GOT3 (cell line): ENCODE data around the gene FANCD2.
A peak's percentile ranks its signal among the peaks of the same experiment; 100 is the strongest.
"Not testable (repeated sequence)": the region's sequence is repeated elsewhere in the genome, so short reads cannot be mapped to it uniquely, and the experiment has no call there.

Experiments
- DNase-seq: peaks from one replicate; lab custom pipeline; 2025; ENCODE audit warnings: mixed read lengths; lab: John Stamatoyannopoulos, UW

Gene FANCD2

GRCh38 chr3:10026084-10026890 lies at the start of gene FANCD2:
Gene FANCD2, plus strand, starts transcription at chr3:10026437. Its CDS starts 2,221 bp downstream, at chr3:10028658.
- DNase-seq = peak; percentile 57

- DNase-seq = peak; percentile 49
Measured at GRCh38 chr3:9976721-9977709, 49.2 kb upstream of the FANCD2 start.

- no peak for DNase-seq
Measured at GRCh38 chr3:9978710-9979305, 47.4 kb upstream of the FANCD2 start.

- no peak for DNase-seq
Measured at GRCh38 chr3:9980251-9980650, 46.0 kb upstream of the FANCD2 start.

GRCh38 chr3:9986230-9986725 lies 40.0 kb upstream of the FANCD2 start:
- no peak for DNase-seq

- no peak for DNase-seq
Measured at GRCh38 chr3:9994086-9994844, 32.0 kb upstream of the FANCD2 start.

GRCh38 chr3:10000686-10001085 lies 25.6 kb upstream of the FANCD2 start:
- DNase-seq = no peak

- no peak for DNase-seq
Measured at GRCh38 chr3:10002951-10003350, 23.3 kb upstream of the FANCD2 start.

GRCh38 chr3:10004506-10004905 lies 21.7 kb upstream of the FANCD2 start:
- no peak for DNase-seq

GRCh38 chr3:10004960-10005564 lies 21.2 kb upstream of the FANCD2 start:
- DNase-seq = no peak

GRCh38 chr3:10006048-10006761 lies 20.0 kb upstream of the FANCD2 start:
- no peak for DNase-seq

GRCh38 chr3:10006762-10007090 lies 19.5 kb upstream of the FANCD2 start:
- no peak for DNase-seq

- DNase-seq = no peak
Measured at GRCh38 chr3:10007126-10007782, 19.0 kb upstream of the FANCD2 start.

- DNase-seq = not testable (repeated sequence)
Measured at GRCh38 chr3:10008216-10008587, 18.0 kb upstream of the FANCD2 start.

- peak; percentile 33 for DNase-seq
Measured at GRCh38 chr3:10008588-10009344, 17.5 kb upstream of the FANCD2 start.

GRCh38 chr3:10010421-10010877 lies 15.8 kb upstream of the FANCD2 start:
- no peak for DNase-seq

GRCh38 chr3:10010878-10011465 lies 15.3 kb upstream of the FANCD2 start:
- peak; percentile 68 for DNase-seq

GRCh38 chr3:10011631-10012030 lies 14.6 kb upstream of the FANCD2 start:
- no peak for DNase-seq

GRCh38 chr3:10012106-10012505 lies 14.1 kb upstream of the FANCD2 start:
- DNase-seq = no peak
